Measurements from ENCODE around the gene UBL4A.

Gene UBL4A

GRCh38 chrX:154494715-154495114, 8.3 kb upstream of the UBL4A start:
- H3K27ac ChIP-seq = no peak overlapping the region
- TF ChIP-seq, protein P1, sequence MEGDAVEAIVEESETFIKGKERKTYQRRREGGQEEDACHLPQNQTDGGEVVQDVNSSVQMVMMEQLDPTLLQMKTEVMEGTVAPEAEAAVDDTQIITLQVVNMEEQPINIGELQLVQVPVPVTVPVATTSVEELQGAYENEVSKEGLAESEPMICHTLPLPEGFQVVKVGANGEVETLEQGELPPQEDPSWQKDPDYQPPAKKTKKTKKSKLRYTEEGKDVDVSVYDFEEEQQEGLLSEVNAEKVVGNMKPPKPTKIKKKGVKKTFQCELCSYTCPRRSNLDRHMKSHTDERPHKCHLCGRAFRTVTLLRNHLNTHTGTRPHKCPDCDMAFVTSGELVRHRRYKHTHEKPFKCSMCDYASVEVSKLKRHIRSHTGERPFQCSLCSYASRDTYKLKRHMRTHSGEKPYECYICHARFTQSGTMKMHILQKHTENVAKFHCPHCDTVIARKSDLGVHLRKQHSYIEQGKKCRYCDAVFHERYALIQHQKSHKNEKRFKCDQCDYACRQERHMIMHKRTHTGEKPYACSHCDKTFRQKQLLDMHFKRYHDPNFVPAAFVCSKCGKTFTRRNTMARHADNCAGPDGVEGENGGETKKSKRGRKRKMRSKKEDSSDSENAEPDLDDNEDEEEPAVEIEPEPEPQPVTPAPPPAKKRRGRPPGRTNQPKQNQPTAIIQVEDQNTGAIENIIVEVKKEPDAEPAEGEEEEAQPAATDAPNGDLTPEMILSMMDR (IDR thresholded peaks at IDR 0.05) = no peak
- TF ChIP-seq ZFX (IDR thresholded peaks at IDR 0.05; ENCODE audit: borderline replicate concordance) = no peak

DNA sequence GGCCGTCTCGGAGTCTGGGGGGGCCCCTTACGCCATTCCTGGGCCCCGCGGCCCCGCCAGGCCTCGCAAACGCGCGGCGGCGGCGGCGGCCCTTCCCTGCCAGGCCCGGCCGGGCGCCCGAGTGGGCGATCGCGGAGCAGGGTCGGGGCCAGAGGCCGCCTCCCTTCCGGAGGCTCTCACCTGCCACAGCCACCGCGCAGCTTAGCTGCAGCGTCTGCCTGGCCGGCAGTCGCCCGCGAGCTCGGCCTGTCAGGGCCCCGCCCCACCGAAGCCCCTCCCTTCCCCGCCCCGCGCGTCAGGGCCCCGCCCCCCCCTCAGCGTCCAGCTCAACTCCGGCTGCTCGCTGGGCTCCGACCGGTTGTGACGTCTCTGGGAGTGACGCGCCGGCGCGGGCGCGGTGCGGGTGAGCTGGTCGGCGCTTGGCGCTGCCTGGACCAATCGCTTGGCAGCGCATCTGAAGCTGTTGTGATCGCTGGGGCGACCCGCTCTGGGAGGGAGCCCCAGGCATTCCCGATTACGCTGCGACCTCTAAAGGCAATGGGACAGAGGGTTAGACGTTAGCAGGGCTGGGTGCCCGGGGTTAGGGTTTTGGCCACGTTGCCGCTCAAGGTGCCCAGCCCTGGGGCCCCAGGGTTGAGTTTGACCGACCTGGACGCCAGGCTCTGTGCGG, 4.1 kb upstream of the UBL4A start, which contains the start of gene SLC10A3:
TSS of gene SLC10A3 (minus strand) at position 216 of the 670 bp plus-strand sequence. CDS start 1,689 bp downstream, outside the sequence.
- TF ChIP-seq, protein P1 (IDR thresholded peaks at IDR 0.05) = no peak
- no peak for TF ChIP-seq ZFX (IDR thresholded peaks at IDR 0.05; ENCODE audit: borderline replicate concordance)
- peak within 1 kb of the TSS; percentile 73 for H3K27ac ChIP-seq

- TF ChIP-seq ZFX (IDR thresholded peaks at IDR 0.05; ENCODE audit: borderline replicate concordance) = no peak
- TF ChIP-seq, protein P1 (IDR thresholded peaks at IDR 0.05) = no peak
- H3K27ac ChIP-seq = peak overlapping the region; percentile 73
Observed at GRCh38 chrX:154490021-154490413, 3.6 kb upstream of the UBL4A start.

- no peak for TF ChIP-seq ZFX (IDR thresholded peaks at IDR 0.05; ENCODE audit: borderline replicate concordance)
- TF ChIP-seq, protein P1 (IDR thresholded peaks at IDR 0.05) = no peak
- H3K27ac ChIP-seq = peak overlapping the region; percentile 73; the same call in 1 of the 2 replicates
Observed at GRCh38 chrX:154489182-154489581, 2.8 kb upstream of the UBL4A start.

GRCh38 chrX:154488336-154489075, 2.1 kb upstream of the UBL4A start:
- no peak overlapping the region for H3K27ac ChIP-seq
- no peak for TF ChIP-seq ZFX (IDR thresholded peaks at IDR 0.05; ENCODE audit: borderline replicate concordance)
- TF ChIP-seq, protein P1 (IDR thresholded peaks at IDR 0.05) = no peak

DNA sequence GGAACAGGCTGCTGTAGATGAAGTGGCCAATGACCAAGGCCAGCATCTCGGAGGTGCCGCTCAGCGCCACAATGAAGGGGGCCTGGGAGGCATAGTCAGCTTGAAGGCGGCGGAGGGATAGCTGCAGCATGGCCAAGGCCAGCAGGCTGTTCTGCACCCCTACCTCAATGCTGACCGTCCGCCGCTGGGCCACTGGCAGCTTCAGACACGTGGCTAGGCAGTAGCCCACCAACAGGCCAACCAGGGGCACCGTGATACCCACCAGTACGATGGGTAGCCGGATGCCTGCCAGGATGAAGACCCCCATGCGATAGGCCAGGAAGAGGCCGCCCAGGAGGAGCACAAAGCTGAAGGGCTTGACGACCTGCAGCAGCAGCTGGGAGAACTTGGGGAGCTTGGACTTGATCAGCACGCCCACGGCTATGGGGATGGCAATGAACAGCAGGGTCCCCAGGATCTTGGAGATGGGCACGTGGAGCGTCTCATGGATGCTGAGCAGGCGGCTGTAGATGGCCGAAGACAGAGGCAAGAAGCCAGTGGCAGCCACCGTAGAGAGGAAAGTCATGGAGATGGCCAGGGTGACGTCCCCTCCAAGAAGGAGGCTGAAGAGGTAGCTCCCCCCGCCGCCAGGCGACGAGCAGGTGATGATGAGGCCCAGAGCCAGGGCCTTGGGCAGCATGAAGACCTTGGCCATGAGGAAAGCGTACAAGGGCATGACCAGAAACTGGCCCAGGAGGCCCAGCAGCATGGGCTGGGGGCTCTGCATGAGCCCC, 1.3 kb upstream of the UBL4A start:
- H3K27ac ChIP-seq = peak overlapping the region; percentile 88
- no peak for TF ChIP-seq ZFX (IDR thresholded peaks at IDR 0.05; ENCODE audit: borderline replicate concordance)
- TF ChIP-seq, protein P1 (IDR thresholded peaks at IDR 0.05) = no peak

All from 22Rv1 (cell line).